HG02885 (cell line): ENCODE results near the gene RAB37.
A peak's percentile ranks its signal among the peaks of the same experiment; 100 is the strongest.

Experiments used
- ATAC-seq: cut with Tn5 transposase; IDR thresholded peaks from one replicate; pipeline ENCODE4 v1.9.1; 2021; ENCODE audit warnings: mild to moderate bottlenecking; ENCODE audit not compliant: unreplicated experiment, poor library complexity

The RAB37 gene

GRCh38 chr17:74725111-74725510 lies 11.9 kb upstream of the RAB37 start:
- ATAC-seq, result no peak

- no peak for ATAC-seq
Observed at GRCh38 chr17:74728033-74728701, 8.9 kb upstream of the RAB37 start.

- ATAC-seq, result no peak
Observed at GRCh38 chr17:74728702-74729075, 8.4 kb upstream of the RAB37 start.

- no peak for ATAC-seq
Observed at GRCh38 chr17:74729368-74729767, 7.7 kb upstream of the RAB37 start.

- no peak for ATAC-seq
Observed at GRCh38 chr17:74729866-74730265, 7.2 kb upstream of the RAB37 start.

DNA sequence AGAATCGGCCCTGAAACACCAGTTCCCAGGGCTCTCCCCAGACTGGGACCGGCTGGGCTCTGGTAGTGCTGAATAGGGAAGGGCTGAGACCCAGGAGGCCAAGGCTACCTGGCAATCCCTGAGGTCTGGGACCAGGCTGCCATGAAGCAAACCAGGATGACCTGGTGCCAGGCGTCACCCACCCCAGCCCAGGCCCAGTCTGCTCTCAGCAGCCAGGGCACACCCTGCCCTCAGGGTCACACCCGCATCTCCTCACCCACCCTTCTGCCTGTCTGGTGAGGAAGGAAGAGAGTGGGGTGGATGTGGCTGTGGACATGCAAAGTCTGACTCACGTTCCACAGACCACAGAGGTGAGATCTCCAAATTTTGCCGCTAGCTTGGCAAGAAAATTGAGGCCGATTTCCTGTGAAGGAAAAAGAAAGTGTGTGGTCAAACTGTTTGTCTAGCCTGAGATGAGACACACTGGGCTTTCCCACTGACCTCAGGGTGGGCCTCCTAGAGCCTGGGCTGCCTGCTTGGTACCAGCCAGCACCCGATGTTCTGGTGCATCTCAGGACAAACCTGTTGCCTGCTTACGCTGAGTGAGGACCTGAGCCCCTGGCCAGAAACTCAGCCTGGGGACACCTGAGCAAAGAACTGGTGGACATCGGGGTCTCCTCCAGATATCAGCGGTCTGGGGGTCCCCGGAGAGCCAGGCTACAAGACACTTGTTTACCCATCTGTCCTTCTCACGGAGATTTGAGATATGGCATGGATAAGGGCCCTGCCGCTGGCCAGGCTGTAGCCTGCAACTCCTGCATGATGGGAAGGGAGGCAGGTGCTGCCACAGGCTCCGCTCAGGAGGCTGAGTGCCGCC lies 6.3 kb upstream of the RAB37 start:
- no peak for ATAC-seq

DNA sequence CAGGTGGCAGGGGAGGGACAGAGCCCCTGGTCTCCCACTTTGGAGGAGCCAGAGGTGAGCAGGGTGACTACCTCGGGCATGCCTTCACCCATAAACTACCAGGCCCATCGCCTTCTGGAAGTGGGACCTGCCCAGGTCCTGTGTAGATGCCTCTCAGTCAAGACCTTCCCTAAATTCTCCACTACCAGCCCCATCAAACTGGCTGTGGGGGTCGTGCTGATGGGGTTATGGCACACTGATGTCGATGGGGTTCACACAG lies 5.8 kb upstream of the RAB37 start:
- no peak for ATAC-seq

- ATAC-seq, result no peak
Observed at GRCh38 chr17:74732042-74732867, 4.8 kb upstream of the RAB37 start.

- no peak for ATAC-seq
Observed at GRCh38 chr17:74733365-74734122, 3.5 kb upstream of the RAB37 start.

- ATAC-seq, result no peak
Observed at GRCh38 chr17:74734256-74734655, 2.8 kb upstream of the RAB37 start.

- no peak for ATAC-seq
Observed at GRCh38 chr17:74737299-74738050, 419 bp downstream of the RAB37 start.

GRCh38 chr17:74738051-74738996 lies 1.3 kb downstream of the RAB37 start:
- ATAC-seq, result peak; percentile 61

DNA sequence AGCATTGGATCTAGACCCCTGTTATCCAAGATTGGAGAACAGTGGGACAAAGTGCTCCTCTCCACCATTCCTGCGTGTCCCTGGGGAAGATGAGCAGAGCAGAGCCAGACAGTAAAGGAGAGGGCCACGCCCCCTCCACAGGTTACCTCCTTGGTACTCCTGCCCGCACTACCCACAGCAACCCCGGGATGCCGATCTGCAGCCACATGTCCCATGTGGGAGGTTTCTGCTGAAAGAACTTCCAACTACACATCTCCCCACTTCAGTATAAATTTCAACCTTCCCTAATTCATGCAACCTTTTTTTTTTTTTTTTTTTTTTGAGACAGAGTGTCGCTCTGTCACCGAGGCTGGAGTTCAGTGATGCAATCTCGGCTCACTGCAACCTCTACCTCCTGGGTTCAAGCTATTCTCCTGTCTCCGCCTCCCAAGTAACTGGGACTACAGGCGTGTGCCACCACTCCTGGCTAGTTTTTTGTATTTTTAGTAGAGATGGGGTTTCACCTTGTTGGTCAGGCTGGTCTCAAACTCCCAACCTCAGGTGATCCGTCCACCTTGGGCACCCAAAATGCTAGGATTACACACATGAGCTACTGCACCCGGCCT lies 2.3 kb downstream of the RAB37 start:
- no peak for ATAC-seq

- ATAC-seq, result no peak
Observed at GRCh38 chr17:74740173-74740572, 3.1 kb downstream of the RAB37 start.

- no peak for ATAC-seq
Observed at GRCh38 chr17:74740641-74741387, 3.8 kb downstream of the RAB37 start.

GRCh38 chr17:74742153-74742515 lies 5.1 kb downstream of the RAB37 start:
- peak; percentile 46 for ATAC-seq

- no peak for ATAC-seq
Observed at GRCh38 chr17:74742978-74743545, 6.0 kb downstream of the RAB37 start.
